HepG2 (cell line): ENCODE results near the gene DBN1. TPM values are rescaled to one million over a fixed set of nuclear protein-coding genes. Genes with fewer than 3 reads are reported as not detected.
A peak's percentile ranks its signal among the peaks of the same experiment; 100 is the strongest.

Experiments used
- ARNT2 ChIP-seq: sonication (generic); formaldehyde crosslinking; IDR thresholded peaks from 2 replicates; pipeline ENCODE4 v1.8.0; 2022; ENCODE audit warnings: mild to moderate bottlenecking, low read depth, missing genetic modification reagents, moderate library complexity
- EED ChIP-seq: sonication (generic); formaldehyde crosslinking; IDR thresholded peaks from 2 replicates; pipeline ENCODE4 v1.5.0; 2020; ENCODE audit warnings: mild to moderate bottlenecking, missing genetic modification reagents
- POLR2G ChIP-seq: fragments of 200-400 bp; formaldehyde crosslinking; IDR thresholded peaks from 2 replicates; pipeline ENCODE4 v1.6.1; 2018; ENCODE audit warnings: mild to moderate bottlenecking, low read depth, low read length, moderate library complexity
- ZNF101 ChIP-seq: sonication (generic); formaldehyde crosslinking; IDR thresholded peaks from 2 replicates; pipeline ENCODE4 v1.4.0; 2020; ENCODE audit warnings: mild to moderate bottlenecking, low read depth, missing genetic modification reagents, borderline replicate concordance
- ZNF329 ChIP-seq: sonication (generic); formaldehyde crosslinking; IDR thresholded peaks from 2 replicates; pipeline ENCODE4 v1.9.0; 2021; ENCODE audit warnings: low read depth, mild to moderate bottlenecking, missing genetic modification reagents
- polyA plus RNA-seq, 8 experiments: library from polyadenylated mRNA; depleted of rRNA in 3 of 8; stranded (reverse) in 7 of 8; unstranded in 1 of 8; fragments of >200 nt; fragmentation: Illumina TruSeq in 4 of 8; extraction: Trizol in 4 of 8; gene quantifications; 2 replicates each; pipeline versions ENCODE4 v1.2.1 to v1.2.3, GENCODE V29; 2011 to 2016; ENCODE audit warnings: low read depth in 4 of 8, missing spikeins in 1 of 8, mixed read lengths in 1 of 8; ENCODE audit not compliant: insufficient read depth in 1 of 8
- total RNA-seq, 5 experiments: library from RNA; depleted of rRNA; stranded (reverse); fragments of >200 nt; fragmentation: Illumina TruSeq; extraction: Trizol; gene quantifications; 2 replicates each; pipeline ENCODE4 v1.2.3, GENCODE V29; 2016; ENCODE audit warnings: low read depth in 1 of 5
- TF ChIP-seq, protein P1 (sequence below): sonication (generic); formaldehyde crosslinking; IDR thresholded peaks from 2 replicates; pipeline ENCODE4 v1.4.0; 2020; ENCODE audit warnings: missing genetic modification reagents, borderline replicate concordance
- TF ChIP-seq, protein P2 (sequence below), 2 experiments: fragments of 450-650 bp in 1 of 2; sonication (generic) in 1 of 2; formaldehyde crosslinking; IDR thresholded peaks; 2 replicates each; pipeline versions ENCODE4 v1.5.0 to v1.8.0; 2020 to 2022; ENCODE audit warnings: mild to moderate bottlenecking in 1 of 2, missing genetic modification reagents in 1 of 2
- TF ChIP-seq, protein P3 (sequence below): sonication (generic); formaldehyde crosslinking; IDR thresholded peaks from 2 replicates; pipeline ENCODE4 v1.4.0; 2020; ENCODE audit warnings: missing genetic modification reagents, borderline replicate concordance
- TF ChIP-seq, protein P4 (sequence below): sonication (generic); formaldehyde crosslinking; IDR thresholded peaks from 2 replicates; pipeline ENCODE4 v1.4.0; 2020; ENCODE audit warnings: missing genetic modification reagents
- TF ChIP-seq, protein P5 (sequence below): sonication (generic); formaldehyde crosslinking; IDR thresholded peaks from 2 replicates; pipeline ENCODE4 v1.4.0; 2020; ENCODE audit warnings: missing genetic modification reagents
- TF ChIP-seq, protein P6 (sequence below): sonication (generic); formaldehyde crosslinking; IDR thresholded peaks from 2 replicates; pipeline ENCODE4 v1.5.1; 2020; ENCODE audit warnings: mild to moderate bottlenecking, missing genetic modification reagents, moderate library complexity

DBN1 gene
- total and polyA plus RNA-seq, 2 of the 13 experiments (the other 11 are each of a cell fraction or from before 2014, with no cell fraction given) = 27.0 to 37.3 TPM

DNA sequence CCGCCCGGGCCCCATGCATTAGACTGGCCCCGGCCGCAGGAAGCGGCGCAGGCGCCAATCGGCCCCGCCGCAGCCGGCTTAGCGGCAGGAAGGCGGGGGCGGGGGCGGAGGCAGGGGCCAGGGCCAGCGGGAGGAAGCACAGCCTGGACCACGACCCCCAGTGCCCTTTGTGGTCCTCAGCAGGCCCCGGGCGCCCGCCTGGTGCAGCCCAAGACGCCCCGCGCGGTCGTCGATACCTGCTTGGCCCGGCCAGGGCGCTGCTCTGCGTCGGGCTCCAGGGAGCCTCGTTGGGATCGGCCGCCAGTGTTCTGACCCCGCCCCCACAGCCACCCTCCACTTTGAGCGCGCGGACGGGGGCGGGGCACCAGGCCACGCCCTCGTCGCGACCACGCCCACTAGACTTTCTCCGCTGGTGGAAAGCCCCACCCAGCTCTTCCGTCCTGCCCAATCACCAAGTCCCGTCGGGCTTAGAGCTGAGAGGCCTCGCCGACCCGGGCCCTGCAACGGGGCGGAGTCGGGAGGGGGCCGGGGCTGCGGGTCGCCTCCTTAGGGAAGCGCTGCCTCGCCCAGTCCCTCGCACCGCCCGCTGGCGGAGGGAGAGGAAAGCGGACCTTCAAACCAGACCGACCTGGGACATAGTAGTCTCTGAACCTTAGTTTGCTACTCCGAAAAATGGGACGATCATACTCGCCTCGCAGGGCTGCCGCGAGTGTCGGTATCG, 24.0 kb upstream of the DBN1 start, which contains the start of gene PDLIM7 (continued):
- TF ChIP-seq, protein P1, sequence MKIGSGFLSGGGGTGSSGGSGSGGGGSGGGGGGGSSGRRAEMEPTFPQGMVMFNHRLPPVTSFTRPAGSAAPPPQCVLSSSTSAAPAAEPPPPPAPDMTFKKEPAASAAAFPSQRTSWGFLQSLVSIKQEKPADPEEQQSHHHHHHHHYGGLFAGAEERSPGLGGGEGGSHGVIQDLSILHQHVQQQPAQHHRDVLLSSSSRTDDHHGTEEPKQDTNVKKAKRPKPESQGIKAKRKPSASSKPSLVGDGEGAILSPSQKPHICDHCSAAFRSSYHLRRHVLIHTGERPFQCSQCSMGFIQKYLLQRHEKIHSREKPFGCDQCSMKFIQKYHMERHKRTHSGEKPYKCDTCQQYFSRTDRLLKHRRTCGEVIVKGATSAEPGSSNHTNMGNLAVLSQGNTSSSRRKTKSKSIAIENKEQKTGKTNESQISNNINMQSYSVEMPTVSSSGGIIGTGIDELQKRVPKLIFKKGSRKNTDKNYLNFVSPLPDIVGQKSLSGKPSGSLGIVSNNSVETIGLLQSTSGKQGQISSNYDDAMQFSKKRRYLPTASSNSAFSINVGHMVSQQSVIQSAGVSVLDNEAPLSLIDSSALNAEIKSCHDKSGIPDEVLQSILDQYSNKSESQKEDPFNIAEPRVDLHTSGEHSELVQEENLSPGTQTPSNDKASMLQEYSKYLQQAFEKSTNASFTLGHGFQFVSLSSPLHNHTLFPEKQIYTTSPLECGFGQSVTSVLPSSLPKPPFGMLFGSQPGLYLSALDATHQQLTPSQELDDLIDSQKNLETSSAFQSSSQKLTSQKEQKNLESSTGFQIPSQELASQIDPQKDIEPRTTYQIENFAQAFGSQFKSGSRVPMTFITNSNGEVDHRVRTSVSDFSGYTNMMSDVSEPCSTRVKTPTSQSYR (CRISPR knock-in tag) = peak; percentile 29; the same call in 1 of the 2 replicates
- TF ChIP-seq ZNF101 (CRISPR knock-in tag) = no peak
- TF ChIP-seq, protein P2, sequence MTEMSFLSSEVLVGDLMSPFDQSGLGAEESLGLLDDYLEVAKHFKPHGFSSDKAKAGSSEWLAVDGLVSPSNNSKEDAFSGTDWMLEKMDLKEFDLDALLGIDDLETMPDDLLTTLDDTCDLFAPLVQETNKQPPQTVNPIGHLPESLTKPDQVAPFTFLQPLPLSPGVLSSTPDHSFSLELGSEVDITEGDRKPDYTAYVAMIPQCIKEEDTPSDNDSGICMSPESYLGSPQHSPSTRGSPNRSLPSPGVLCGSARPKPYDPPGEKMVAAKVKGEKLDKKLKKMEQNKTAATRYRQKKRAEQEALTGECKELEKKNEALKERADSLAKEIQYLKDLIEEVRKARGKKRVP (CRISPR knock-in tag; IDR thresholded peaks at IDR 0.05) = 0 out of 4 replicates have a peak, but pooled peaks of 1 of the 2 experiments have one; percentile 11
- peak; percentile 6; the same call in 1 of the 2 replicates for TF ChIP-seq EED (CRISPR knock-in tag)
- peak; percentile 68 for TF ChIP-seq ARNT2 (CRISPR knock-in tag)
- peak; percentile 96 for TF ChIP-seq POLR2G
- TF ChIP-seq, protein P3, sequence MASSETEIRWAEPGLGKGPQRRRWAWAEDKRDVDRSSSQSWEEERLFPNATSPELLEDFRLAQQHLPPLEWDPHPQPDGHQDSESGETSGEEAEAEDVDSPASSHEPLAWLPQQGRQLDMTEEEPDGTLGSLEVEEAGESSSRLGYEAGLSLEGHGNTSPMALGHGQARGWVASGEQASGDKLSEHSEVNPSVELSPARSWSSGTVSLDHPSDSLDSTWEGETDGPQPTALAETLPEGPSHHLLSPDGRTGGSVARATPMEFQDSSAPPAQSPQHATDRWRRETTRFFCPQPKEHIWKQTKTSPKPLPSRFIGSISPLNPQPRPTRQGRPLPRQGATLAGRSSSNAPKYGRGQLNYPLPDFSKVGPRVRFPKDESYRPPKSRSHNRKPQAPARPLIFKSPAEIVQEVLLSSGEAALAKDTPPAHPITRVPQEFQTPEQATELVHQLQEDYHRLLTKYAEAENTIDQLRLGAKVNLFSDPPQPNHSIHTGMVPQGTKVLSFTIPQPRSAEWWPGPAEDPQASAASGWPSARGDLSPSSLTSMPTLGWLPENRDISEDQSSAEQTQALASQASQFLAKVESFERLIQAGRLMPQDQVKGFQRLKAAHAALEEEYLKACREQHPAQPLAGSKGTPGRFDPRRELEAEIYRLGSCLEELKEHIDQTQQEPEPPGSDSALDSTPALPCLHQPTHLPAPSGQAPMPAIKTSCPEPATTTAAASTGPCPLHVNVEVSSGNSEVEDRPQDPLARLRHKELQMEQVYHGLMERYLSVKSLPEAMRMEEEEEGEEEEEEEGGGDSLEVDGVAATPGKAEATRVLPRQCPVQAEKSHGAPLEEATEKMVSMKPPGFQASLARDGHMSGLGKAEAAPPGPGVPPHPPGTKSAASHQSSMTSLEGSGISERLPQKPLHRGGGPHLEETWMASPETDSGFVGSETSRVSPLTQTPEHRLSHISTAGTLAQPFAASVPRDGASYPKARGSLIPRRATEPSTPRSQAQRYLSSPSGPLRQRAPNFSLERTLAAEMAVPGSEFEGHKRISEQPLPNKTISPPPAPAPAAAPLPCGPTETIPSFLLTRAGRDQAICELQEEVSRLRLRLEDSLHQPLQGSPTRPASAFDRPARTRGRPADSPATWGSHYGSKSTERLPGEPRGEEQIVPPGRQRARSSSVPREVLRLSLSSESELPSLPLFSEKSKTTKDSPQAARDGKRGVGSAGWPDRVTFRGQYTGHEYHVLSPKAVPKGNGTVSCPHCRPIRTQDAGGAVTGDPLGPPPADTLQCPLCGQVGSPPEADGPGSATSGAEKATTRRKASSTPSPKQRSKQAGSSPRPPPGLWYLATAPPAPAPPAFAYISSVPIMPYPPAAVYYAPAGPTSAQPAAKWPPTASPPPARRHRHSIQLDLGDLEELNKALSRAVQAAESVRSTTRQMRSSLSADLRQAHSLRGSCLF (CRISPR knock-in tag) = 0 out of 2 replicates have a peak, but pooled peaks have one; percentile 35
- TF ChIP-seq, protein P4, sequence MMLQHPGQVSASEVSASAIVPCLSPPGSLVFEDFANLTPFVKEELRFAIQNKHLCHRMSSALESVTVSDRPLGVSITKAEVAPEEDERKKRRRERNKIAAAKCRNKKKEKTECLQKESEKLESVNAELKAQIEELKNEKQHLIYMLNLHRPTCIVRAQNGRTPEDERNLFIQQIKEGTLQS (CRISPR knock-in tag) = no peak
- TF ChIP-seq, protein P5, sequence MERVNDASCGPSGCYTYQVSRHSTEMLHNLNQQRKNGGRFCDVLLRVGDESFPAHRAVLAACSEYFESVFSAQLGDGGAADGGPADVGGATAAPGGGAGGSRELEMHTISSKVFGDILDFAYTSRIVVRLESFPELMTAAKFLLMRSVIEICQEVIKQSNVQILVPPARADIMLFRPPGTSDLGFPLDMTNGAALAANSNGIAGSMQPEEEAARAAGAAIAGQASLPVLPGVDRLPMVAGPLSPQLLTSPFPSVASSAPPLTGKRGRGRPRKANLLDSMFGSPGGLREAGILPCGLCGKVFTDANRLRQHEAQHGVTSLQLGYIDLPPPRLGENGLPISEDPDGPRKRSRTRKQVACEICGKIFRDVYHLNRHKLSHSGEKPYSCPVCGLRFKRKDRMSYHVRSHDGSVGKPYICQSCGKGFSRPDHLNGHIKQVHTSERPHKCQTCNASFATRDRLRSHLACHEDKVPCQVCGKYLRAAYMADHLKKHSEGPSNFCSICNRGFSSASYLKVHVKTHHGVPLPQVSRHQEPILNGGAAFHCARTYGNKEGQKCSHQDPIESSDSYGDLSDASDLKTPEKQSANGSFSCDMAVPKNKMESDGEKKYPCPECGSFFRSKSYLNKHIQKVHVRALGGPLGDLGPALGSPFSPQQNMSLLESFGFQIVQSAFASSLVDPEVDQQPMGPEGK (CRISPR knock-in tag) = peak; percentile 64
- no peak for TF ChIP-seq ZNF329
- TF ChIP-seq, protein P6, sequence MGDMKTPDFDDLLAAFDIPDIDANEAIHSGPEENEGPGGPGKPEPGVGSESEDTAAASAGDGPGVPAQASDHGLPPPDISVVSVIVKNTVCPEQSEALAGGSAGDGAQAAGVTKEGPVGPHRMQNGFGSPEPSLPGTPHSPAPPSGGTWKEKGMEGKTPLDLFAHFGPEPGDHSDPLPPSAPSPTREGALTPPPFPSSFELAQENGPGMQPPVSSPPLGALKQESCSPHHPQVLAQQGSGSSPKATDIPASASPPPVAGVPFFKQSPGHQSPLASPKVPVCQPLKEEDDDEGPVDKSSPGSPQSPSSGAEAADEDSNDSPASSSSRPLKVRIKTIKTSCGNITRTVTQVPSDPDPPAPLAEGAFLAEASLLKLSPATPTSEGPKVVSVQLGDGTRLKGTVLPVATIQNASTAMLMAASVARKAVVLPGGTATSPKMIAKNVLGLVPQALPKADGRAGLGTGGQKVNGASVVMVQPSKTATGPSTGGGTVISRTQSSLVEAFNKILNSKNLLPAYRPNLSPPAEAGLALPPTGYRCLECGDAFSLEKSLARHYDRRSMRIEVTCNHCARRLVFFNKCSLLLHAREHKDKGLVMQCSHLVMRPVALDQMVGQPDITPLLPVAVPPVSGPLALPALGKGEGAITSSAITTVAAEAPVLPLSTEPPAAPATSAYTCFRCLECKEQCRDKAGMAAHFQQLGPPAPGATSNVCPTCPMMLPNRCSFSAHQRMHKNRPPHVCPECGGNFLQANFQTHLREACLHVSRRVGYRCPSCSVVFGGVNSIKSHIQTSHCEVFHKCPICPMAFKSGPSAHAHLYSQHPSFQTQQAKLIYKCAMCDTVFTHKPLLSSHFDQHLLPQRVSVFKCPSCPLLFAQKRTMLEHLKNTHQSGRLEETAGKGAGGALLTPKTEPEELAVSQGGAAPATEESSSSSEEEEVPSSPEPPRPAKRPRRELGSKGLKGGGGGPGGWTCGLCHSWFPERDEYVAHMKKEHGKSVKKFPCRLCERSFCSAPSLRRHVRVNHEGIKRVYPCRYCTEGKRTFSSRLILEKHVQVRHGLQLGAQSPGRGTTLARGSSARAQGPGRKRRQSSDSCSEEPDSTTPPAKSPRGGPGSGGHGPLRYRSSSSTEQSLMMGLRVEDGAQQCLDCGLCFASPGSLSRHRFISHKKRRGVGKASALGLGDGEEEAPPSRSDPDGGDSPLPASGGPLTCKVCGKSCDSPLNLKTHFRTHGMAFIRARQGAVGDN (CRISPR knock-in tag) = peak; percentile 77
